ENCODE results near the gene CDH15.

- TF ChIP-seq YY1 (IDR thresholded peaks at IDR 0.05; ENCODE audit: low read depth) (no peak), ZBTB7A (IDR thresholded peaks at IDR 0.05; ENCODE audit: low read depth) (no peak), CREB1 (IDR thresholded peaks at IDR 0.05; ENCODE audit: low read depth) (no peak), REST (IDR thresholded peaks at IDR 0.05; ENCODE audit: low read depth) (no peak), TAF1 (IDR thresholded peaks at IDR 0.05; ENCODE audit: low read depth) (no peak), EP300 (IDR thresholded peaks at IDR 0.05; ENCODE audit: borderline replicate concordance) (no peak), CEBPB (IDR thresholded peaks at IDR 0.05) (no peak), FOXM1 (IDR thresholded peaks at IDR 0.05; ENCODE audit: borderline replicate concordance, low read depth) (no peak), MAX (IDR thresholded peaks at IDR 0.05) (no peak), RAD21 (IDR thresholded peaks at IDR 0.05; ENCODE audit: low read depth) (no peak), TEAD4 (IDR thresholded peaks at IDR 0.05) (no peak)
These were observed 38.8 kb downstream of the CDH15 start for GRCh38 chr16:89210165-89210903.
